Measurements from ENCODE around the gene RHBG. TPM values are rescaled to one million over a fixed set of nuclear protein-coding genes. Genes with fewer than 3 reads are reported as not detected.
A peak's percentile ranks its signal among the peaks of the same experiment; 100 is the strongest.
"Not testable (repeated sequence)": the region's sequence is repeated elsewhere in the genome, so short reads cannot be mapped to it uniquely, and the experiment has no call there.

The RHBG gene
- total and polyA plus RNA-seq, 3 experiments from 2014 or later: not detected

DNA sequence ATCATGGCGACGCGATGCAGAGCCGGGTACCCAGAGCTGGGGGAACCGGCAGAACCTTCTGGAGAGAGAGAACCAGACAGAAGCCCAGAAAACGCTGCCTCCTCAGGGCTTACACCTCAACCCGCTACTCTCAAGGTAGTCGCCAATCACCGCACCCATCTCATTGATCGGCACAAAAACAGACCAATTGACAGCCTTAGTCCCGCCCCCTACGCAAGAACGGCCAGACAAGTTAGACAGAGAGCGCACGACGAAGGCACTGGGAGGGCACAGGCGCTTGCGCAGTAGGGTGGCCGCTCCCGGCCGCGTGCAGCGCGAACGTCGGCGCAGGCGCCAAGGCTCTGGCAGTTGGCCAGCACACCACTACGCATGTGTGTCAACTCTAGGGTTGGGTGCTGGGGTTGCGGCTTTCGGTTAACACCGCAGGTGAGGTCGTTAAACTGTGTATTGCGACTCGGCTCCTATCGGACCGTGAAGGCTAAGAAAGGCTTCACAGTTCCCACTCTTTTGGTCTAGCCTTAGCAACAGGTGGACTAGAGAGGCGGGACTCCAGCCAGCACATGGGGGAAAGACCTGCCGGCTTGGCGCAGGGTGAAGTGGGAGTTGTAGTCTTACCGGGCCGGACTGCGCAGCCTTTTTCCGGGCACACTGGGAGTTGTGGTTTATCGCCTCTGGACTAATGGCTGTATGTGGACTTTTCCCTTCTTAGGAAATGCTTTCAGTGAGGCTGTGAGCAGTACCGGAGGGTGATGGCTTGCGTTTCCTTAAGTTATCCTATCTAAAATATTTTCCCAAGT lies 30.6 kb upstream of the RHBG start, which contains the start of the genes CCT3 and TSACC:
Gene CCT3, minus strand, starts transcription at position 113 of the 797 bp plus-strand sequence. Its CDS starts 108 bp downstream, at position 5.
Gene TSACC, plus strand, starts transcription at position 347 of the 797 bp plus-strand sequence. CDS start 1,232 bp downstream, outside the sequence.
- POLR2A ChIA-PET: interaction anchor here (0.5 to 0.8 kb wide), 3 partner anchors 10 to 1034 kb away, joined by 3 to 7 read pairs (median 3); no protein-coding TSS in a partner anchor
- Histone ChIP-seq H3K4me1 (ENCODE audit: insufficient read depth, low read length) (peaks cover 25% of the 10 kb centered on the region), H3K9me3 (ENCODE audit: low read length) (no peaks in the 10 kb centered on the region), H3K36me3 (ENCODE audit: insufficient read depth, low read length) (peaks cover 22% of the 10 kb centered on the region), H3K27ac (ENCODE audit: low read depth, low read length) (peak within 1 kb of the TSS; percentile 83), H3K27me3 (ENCODE audit: insufficient read depth, low read length, poor library complexity, severe bottlenecking) (no peaks in the 10 kb centered on the region), H3K4me3 (ENCODE audit: low read length) (peak within 1 kb of the TSS; percentile 94)
- no peaks in the 10 kb centered on the region for H3K9me3 Mint-ChIP-seq
- H3K4me1 Mint-ChIP-seq: peaks cover 41 to 47% (median 44%) of the 10 kb centered on the region in 3 donors
- peak; percentile 97 to 100 (median 99) for DNase-seq
- H3K27me3 Mint-ChIP-seq: peaks cover 0 to 3% of the 10 kb centered on the region in 2 donors
- H3K27ac Mint-ChIP-seq: peak within 1 kb of the TSS; percentile 94 to 99 (median 98)
- H3K4me3 Mint-ChIP-seq: peak within 1 kb of the TSS; percentile 90 to 96 (median 94)
- peaks cover 0 to 37% (median 3%) of the 10 kb centered on the region in 3 donors for H3K36me3 Mint-ChIP-seq
- CTCF ChIA-PET: interaction anchor here (0.6 to 0.8 kb wide), 2 partner anchors 48 to 143 kb away, joined by 3 read pairs; no protein-coding TSS in a partner anchor

DNA sequence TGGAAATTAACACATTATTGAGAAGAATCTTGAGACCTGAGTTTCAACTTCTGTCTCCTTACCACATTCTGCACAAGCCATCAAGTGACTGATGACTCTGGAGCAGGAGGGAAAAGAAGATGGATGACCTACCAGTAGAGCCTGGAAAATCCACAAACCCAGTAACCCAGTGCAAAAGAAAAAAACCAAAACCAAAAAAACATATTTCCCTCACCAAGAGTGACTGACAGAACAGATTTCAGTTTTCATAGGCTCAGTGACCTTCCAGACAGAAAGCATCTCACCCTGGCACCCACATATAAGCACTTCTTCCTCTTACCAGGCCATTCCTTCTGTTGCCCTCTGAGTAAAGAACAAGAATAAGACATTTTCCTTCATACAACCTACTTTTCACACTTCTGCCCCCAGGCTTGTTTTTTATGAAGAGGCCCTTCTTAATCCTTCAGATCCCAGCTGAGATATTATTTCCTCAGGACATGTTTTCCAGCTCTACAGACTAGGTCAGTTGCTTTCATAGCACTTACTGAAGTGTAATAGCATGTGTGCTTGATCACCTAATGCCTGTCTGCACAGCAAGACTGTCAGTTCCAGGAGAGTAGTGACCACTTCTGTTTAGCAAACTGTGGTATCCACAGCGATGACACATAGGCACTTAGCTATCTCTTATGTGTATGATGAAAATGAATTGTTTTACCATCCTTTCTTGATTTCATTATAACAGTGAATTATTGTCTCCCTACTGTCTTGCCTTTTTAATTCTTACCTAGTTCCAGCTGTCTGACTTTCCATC lies 26.6 kb upstream of the RHBG start:
- no peaks in the 10 kb centered on the region for H3K36me3 ChIP-seq (ENCODE audit: insufficient read depth, low read length)
- Mint-ChIP-seq H3K4me3 (peak overlapping the region in 1 of 7 donors; percentile 28), H3K27ac (peak overlapping the region in 1 of 8 donors; percentile 28), H3K9me3 (no peaks in the 10 kb centered on the region), H3K36me3 (peaks cover 0 to 10% (median 0%) of the 10 kb centered on the region in 3 donors), H3K27me3 (peaks cover 4 to 24% of the 10 kb centered on the region in 2 donors), H3K4me1 (peaks cover 10 to 17% (median 15%) of the 10 kb centered on the region in 3 donors)
- H3K27ac ChIP-seq (ENCODE audit: low read depth, low read length): no peak overlapping the region
- ChIA-PET CTCF (interaction anchor here (0.9 to 1.1 kb wide), 2 partner anchors 16 to 103 kb away, joined by 3 read pairs; no protein-coding TSS in a partner anchor), POLR2A (no interaction called here)
- H3K4me3 ChIP-seq (ENCODE audit: low read length): no peak overlapping the region
- H3K27me3 ChIP-seq (ENCODE audit: insufficient read depth, low read length, poor library complexity, severe bottlenecking): no peaks in the 10 kb centered on the region
- H3K9me3 ChIP-seq (ENCODE audit: low read length): no peaks in the 10 kb centered on the region
- H3K4me1 ChIP-seq (ENCODE audit: insufficient read depth, low read length): peaks cover 3% of the 10 kb centered on the region
- no peak for DNase-seq

DNA sequence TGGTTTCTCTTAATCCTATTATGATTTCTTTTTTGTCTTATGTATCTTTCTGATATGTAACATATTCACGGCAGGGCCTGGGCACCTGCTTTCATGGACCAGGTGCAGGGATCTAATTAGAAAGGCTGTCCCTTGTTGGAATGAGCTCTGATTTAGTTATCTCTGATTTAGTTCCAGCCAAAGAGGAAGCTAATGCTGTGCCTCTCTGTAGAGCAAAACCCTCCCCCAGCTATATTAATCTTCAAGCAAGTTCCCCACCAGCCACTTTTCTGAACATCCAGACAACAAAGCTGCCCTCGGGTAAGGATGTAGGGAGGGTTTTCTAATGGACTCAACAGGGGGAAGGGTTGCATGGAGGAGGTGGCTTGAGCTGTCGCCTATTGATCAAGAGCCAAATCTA lies 24.6 kb upstream of the RHBG start:
- no peaks in the 10 kb centered on the region for H3K36me3 ChIP-seq (ENCODE audit: insufficient read depth, low read length)
- Mint-ChIP-seq H3K27me3 (peaks cover 1 to 29% of the 10 kb centered on the region in 2 donors), H3K27ac (no peak overlapping the region), H3K4me1 (peaks cover 0 to under 1% (median under 1%) of the 10 kb centered on the region in 3 donors), H3K36me3 (no peaks in the 10 kb centered on the region), H3K4me3 (no peak overlapping the region), H3K9me3 (no peaks in the 10 kb centered on the region)
- no peaks in the 10 kb centered on the region for H3K27me3 ChIP-seq (ENCODE audit: insufficient read depth, low read length, poor library complexity, severe bottlenecking)
- CTCF ChIA-PET: interaction anchor here (1.1 kb wide), 1 partner anchor 14 kb away, joined by 3 read pairs; no protein-coding TSS in a partner anchor
- no peaks in the 10 kb centered on the region for H3K4me1 ChIP-seq (ENCODE audit: insufficient read depth, low read length)
- POLR2A ChIA-PET: no interaction called here
- no peaks in the 10 kb centered on the region for H3K9me3 ChIP-seq (ENCODE audit: low read length)
- DNase-seq: no peak
- H3K27ac ChIP-seq (ENCODE audit: low read depth, low read length): no peak overlapping the region
- H3K4me3 ChIP-seq (ENCODE audit: low read length): no peak overlapping the region

DNA sequence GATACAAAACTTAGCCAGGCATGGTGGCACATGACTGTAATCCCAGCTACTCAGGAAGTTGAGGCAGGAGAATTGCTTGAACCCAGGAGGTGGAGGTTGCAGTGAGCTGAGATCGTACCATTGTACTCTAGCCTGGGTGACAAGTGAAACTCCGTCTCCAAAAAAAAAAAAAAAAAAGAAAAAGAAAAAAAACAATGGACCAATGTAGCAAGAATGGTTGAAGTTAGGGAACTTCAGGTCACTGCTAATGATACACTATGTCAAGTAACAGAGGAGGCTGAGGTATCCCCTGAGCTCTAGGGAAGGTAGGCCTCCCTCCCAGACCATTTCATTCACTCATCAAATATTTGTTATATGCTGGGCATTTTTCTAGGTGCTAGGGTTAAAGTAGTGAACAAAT lies 23.0 kb upstream of the RHBG start:
- H3K27ac ChIP-seq (ENCODE audit: low read depth, low read length); H3K4me3 Mint-ChIP-seq; DNase-seq; POLR2A ChIA-PET; CTCF ChIA-PET; H3K36me3 ChIP-seq (ENCODE audit: insufficient read depth, low read length); H3K4me3 ChIP-seq (ENCODE audit: low read length); H3K36me3 Mint-ChIP-seq; H3K4me1 Mint-ChIP-seq; H3K9me3 ChIP-seq (ENCODE audit: low read length); H3K4me1 ChIP-seq (ENCODE audit: insufficient read depth, low read length); H3K27ac Mint-ChIP-seq; H3K27me3 ChIP-seq (ENCODE audit: insufficient read depth, low read length, poor library complexity, severe bottlenecking); H3K9me3 Mint-ChIP-seq: not testable (repeated sequence)
- peaks cover 1 to 29% of the 10 kb centered on the region in 2 donors for H3K27me3 Mint-ChIP-seq

DNA sequence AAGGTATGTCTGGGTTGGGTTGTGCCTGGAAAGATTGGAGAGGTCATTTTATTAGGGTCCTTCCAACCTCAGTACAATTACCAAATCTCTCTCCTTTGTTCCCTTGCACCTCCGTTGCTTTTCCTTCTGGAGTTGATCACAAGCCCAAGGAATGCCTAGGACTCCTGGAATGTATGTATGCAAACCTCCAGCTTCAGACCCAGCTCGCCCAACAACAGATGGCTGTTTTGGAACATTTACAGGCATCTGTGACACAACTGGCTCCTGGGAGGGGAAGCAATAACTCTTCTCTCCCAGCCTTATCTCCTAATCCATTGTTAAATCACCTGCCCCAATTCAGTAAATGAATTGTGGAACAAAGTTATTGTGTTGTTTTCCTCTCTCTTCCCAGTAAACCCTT lies 22.4 kb upstream of the RHBG start:
- Histone ChIP-seq H3K27me3 (ENCODE audit: insufficient read depth, low read length, poor library complexity, severe bottlenecking) (no peaks in the 10 kb centered on the region), H3K9me3 (ENCODE audit: low read length) (no peaks in the 10 kb centered on the region), H3K4me1 (ENCODE audit: insufficient read depth, low read length) (no peaks in the 10 kb centered on the region), H3K4me3 (ENCODE audit: low read length) (no peak overlapping the region), H3K27ac (ENCODE audit: low read depth, low read length) (no peak overlapping the region), H3K36me3 (ENCODE audit: insufficient read depth, low read length) (no peaks in the 10 kb centered on the region)
- Mint-ChIP-seq H3K9me3 (no peaks in the 10 kb centered on the region), H3K27me3 (peaks cover 1 to 29% of the 10 kb centered on the region in 2 donors), H3K27ac (no peak overlapping the region), H3K36me3 (no peaks in the 10 kb centered on the region), H3K4me3 (no peak overlapping the region), H3K4me1 (no peaks in the 10 kb centered on the region)
- ChIA-PET POLR2A (no interaction called here), CTCF (no interaction called here)
- no peak for DNase-seq

DNA sequence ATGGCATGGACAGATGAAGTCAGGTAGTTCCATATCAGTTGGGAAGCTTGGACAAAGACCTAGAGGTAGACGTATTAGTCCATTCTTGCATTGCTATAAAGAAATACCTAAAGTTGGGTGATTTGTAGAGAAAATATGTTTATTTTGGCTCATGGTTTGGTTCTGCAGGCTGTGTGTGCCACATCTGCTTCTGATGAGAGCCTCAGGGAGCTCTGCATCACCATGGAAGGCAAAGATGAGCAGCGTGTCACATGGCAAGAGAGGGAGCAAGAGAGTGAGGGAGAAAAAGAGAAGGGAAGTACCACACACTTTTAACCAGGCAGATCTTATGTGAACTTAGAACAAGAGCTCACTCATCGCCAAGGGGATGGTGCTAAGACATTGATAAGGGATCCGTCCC lies 21.7 kb upstream of the RHBG start:
- ChIA-PET CTCF (interaction anchor here (1.6 kb wide), 1 partner anchor 38 kb away, joined by 3 read pairs; no protein-coding TSS in a partner anchor), POLR2A (no interaction called here)
- Histone ChIP-seq H3K27me3 (ENCODE audit: insufficient read depth, low read length, poor library complexity, severe bottlenecking) (no peaks in the 10 kb centered on the region), H3K4me1 (ENCODE audit: insufficient read depth, low read length) (no peaks in the 10 kb centered on the region), H3K36me3 (ENCODE audit: insufficient read depth, low read length) (no peaks in the 10 kb centered on the region), H3K4me3 (ENCODE audit: low read length) (no peak overlapping the region), H3K9me3 (ENCODE audit: low read length) (no peaks in the 10 kb centered on the region), H3K27ac (ENCODE audit: low read depth, low read length) (no peak overlapping the region)
- Mint-ChIP-seq H3K36me3 (no peaks in the 10 kb centered on the region), H3K27me3 (peaks cover 1 to 32% of the 10 kb centered on the region in 2 donors), H3K4me1 (no peaks in the 10 kb centered on the region), H3K27ac (no peak overlapping the region), H3K9me3 (no peaks in the 10 kb centered on the region), H3K4me3 (no peak overlapping the region)
- no peak for DNase-seq

DNA sequence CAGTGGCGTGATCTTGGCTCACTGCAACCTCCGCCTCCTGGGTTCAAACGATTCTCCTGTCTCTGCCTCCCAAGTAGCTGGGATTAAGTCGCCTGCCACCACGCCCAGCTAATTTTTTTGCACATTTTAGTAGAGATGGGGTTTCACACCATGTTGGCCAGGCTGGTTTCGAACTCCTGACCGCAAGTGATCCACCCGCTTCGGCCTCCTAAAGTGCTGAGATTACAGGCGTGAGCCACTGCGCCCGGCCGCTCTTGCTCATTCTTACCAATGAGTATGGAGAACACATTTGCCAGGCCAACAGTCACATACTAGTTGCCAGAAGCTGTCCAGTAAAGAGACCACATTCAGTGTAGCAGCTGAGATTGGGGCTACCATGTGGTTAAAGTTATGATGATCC lies 16.5 kb upstream of the RHBG start:
- H3K4me3 ChIP-seq (ENCODE audit: low read length); H3K36me3 Mint-ChIP-seq; H3K4me3 Mint-ChIP-seq; H3K4me1 ChIP-seq (ENCODE audit: insufficient read depth, low read length); H3K9me3 ChIP-seq (ENCODE audit: low read length); H3K27me3 ChIP-seq (ENCODE audit: insufficient read depth, low read length, poor library complexity, severe bottlenecking); H3K9me3 Mint-ChIP-seq; H3K27ac ChIP-seq (ENCODE audit: low read depth, low read length); DNase-seq; H3K36me3 ChIP-seq (ENCODE audit: insufficient read depth, low read length); H3K4me1 Mint-ChIP-seq; POLR2A ChIA-PET: not testable (repeated sequence)
- peaks cover 3 to 45% of the 10 kb centered on the region in 2 donors for H3K27me3 Mint-ChIP-seq
- peak overlapping the region in 1 of 8 donors; percentile 86 for H3K27ac Mint-ChIP-seq
- CTCF ChIA-PET: interaction anchor here (1.4 kb wide), 1 partner anchor 93 kb away, joined by 5 read pairs; no protein-coding TSS in a partner anchor

All from CD8-positive, alpha-beta memory T cell (primary cell).